ENCODE data around the gene ARHGAP26. TPM values are rescaled to one million over a fixed set of nuclear protein-coding genes. Genes with fewer than 3 reads are reported as not detected.
A peak's percentile ranks its signal among the peaks of the same experiment; 100 is the strongest.

ARHGAP26 gene
- total RNA-seq, 2 experiments from 2014 or later, result 17.0 to 19.5 TPM

GRCh38 chr5:142806841-142807267 is 36.7 kb downstream of the ARHGAP26 start:
- intact Hi-C loops (cut with micrococcal nuclease), result loop anchor here (10.0 kb wide), 1 partner anchor 598 kb away; the partner anchor contains the start of gene NR3C1
- Mint-ChIP-seq H3K27ac (no peak overlapping the region), H3K9me3 (no peaks in the 10 kb centered on the region), H3K4me3 (no peak overlapping the region), H3K4me1 (ENCODE audit: low read depth) (peaks cover 21% of the 10 kb centered on the region), H3K36me3 (ENCODE audit: low read depth) (no peaks in the 10 kb centered on the region), H3K27me3 (ENCODE audit: low read depth) (no peaks in the 10 kb centered on the region)
- CTCF ChIA-PET, result no interaction called here
- no peak for DNase-seq

- DNase-seq, result no peak
- H3K4me3 Mint-ChIP-seq, result no peak overlapping the region
- H3K9me3 Mint-ChIP-seq, result no peaks in the 10 kb centered on the region
- H3K27me3 Mint-ChIP-seq (ENCODE audit: low read depth), result no peaks in the 10 kb centered on the region
- H3K4me1 Mint-ChIP-seq (ENCODE audit: low read depth), result peaks cover 20% of the 10 kb centered on the region
- H3K27ac Mint-ChIP-seq, result no peak overlapping the region
- H3K36me3 Mint-ChIP-seq (ENCODE audit: low read depth), result no peaks in the 10 kb centered on the region
- CTCF ChIA-PET, result interaction anchor here (2.0 kb wide), 1 partner anchor 59 kb away, joined by 6 read pairs; no protein-coding TSS in a partner anchor
- intact Hi-C loops (cut with micrococcal nuclease), result loop anchor here (10.0 kb wide), 1 partner anchor 597 kb away; the partner anchor contains the start of gene NR3C1
Measured at GRCh38 chr5:142807372-142807911, 37.3 kb downstream of the ARHGAP26 start.

GRCh38 chr5:142808878-142809598 is 38.9 kb downstream of the ARHGAP26 start:
- Mint-ChIP-seq H3K27me3 (ENCODE audit: low read depth) (no peaks in the 10 kb centered on the region), H3K4me3 (no peak overlapping the region), H3K27ac (no peak overlapping the region), H3K36me3 (ENCODE audit: low read depth) (no peaks in the 10 kb centered on the region), H3K4me1 (ENCODE audit: low read depth) (peaks cover 17% of the 10 kb centered on the region), H3K9me3 (no peaks in the 10 kb centered on the region)
- DNase-seq, result no peak
- CTCF ChIA-PET, result interaction anchor here (0.6 to 2.0 kb wide), 4 partner anchors 10 to 72 kb away, joined by 3 to 6 read pairs (median 3); no protein-coding TSS in a partner anchor
- intact Hi-C loops (cut with micrococcal nuclease), result loop anchor here (10.0 kb wide), 1 partner anchor 596 kb away; the partner anchor contains the start of gene NR3C1

- H3K9me3 Mint-ChIP-seq, result no peaks in the 10 kb centered on the region
- H3K36me3 Mint-ChIP-seq (ENCODE audit: low read depth), result peaks cover 4% of the 10 kb centered on the region
- no peak overlapping the region for H3K4me3 Mint-ChIP-seq
- DNase-seq, result no peak
- no peak overlapping the region for H3K27ac Mint-ChIP-seq
- no peaks in the 10 kb centered on the region for H3K27me3 Mint-ChIP-seq (ENCODE audit: low read depth)
- CTCF ChIA-PET, result interaction anchor here (0.6 kb wide), 1 partner anchor 17 kb away, joined by 3 read pairs; no protein-coding TSS in a partner anchor
- peaks cover 17% of the 10 kb centered on the region for H3K4me1 Mint-ChIP-seq (ENCODE audit: low read depth)
- intact Hi-C loops (cut with micrococcal nuclease), result no loop called here
Measured at GRCh38 chr5:142810081-142810480, 39.9 kb downstream of the ARHGAP26 start.

GRCh38 chr5:142810743-142811290 is 40.6 kb downstream of the ARHGAP26 start:
- Mint-ChIP-seq H3K36me3 (ENCODE audit: low read depth) (peaks cover 7% of the 10 kb centered on the region), H3K4me3 (no peak overlapping the region), H3K4me1 (ENCODE audit: low read depth) (peaks cover 17% of the 10 kb centered on the region), H3K9me3 (no peaks in the 10 kb centered on the region), H3K27ac (no peak overlapping the region), H3K27me3 (ENCODE audit: low read depth) (no peaks in the 10 kb centered on the region)
- intact Hi-C loops (cut with micrococcal nuclease), result no loop called here
- no peak for DNase-seq
- CTCF ChIA-PET, result interaction anchor here (0.6 to 1.3 kb wide), 2 partner anchors 56 to 98 kb away, joined by 3 to 5 read pairs; no protein-coding TSS in a partner anchor

GRCh38 chr5:142811866-142812557 is 41.8 kb downstream of the ARHGAP26 start:
- CTCF ChIA-PET, result interaction anchor here (0.9 to 1.3 kb wide), 3 partner anchors 42 to 99 kb away, joined by 3 to 5 read pairs (median 5); partner anchors contain the start of gene ARHGAP26
- H3K9me3 Mint-ChIP-seq, result no peaks in the 10 kb centered on the region
- H3K27me3 Mint-ChIP-seq (ENCODE audit: low read depth), result no peaks in the 10 kb centered on the region
- intact Hi-C loops (cut with micrococcal nuclease), result no loop called here
- no peak overlapping the region for H3K4me3 Mint-ChIP-seq
- H3K4me1 Mint-ChIP-seq (ENCODE audit: low read depth), result peaks cover 26% of the 10 kb centered on the region
- H3K36me3 Mint-ChIP-seq (ENCODE audit: low read depth), result peaks cover 7% of the 10 kb centered on the region
- no peak overlapping the region for H3K27ac Mint-ChIP-seq
- DNase-seq, result no peak

GRCh38 chr5:142813220-142813619 is 43.0 kb downstream of the ARHGAP26 start:
- CTCF ChIA-PET, result interaction anchor here (0.5 kb wide), 1 partner anchor 110 kb away, joined by 3 read pairs; no protein-coding TSS in a partner anchor
- no peaks in the 10 kb centered on the region for H3K27me3 Mint-ChIP-seq (ENCODE audit: low read depth)
- H3K4me3 Mint-ChIP-seq, result no peak overlapping the region
- H3K9me3 Mint-ChIP-seq, result no peaks in the 10 kb centered on the region
- intact Hi-C loops (cut with micrococcal nuclease), result no loop called here
- peaks cover 35% of the 10 kb centered on the region for H3K4me1 Mint-ChIP-seq (ENCODE audit: low read depth)
- H3K27ac Mint-ChIP-seq, result no peak overlapping the region
- no peak for DNase-seq
- H3K36me3 Mint-ChIP-seq (ENCODE audit: low read depth), result peaks cover 7% of the 10 kb centered on the region

- Mint-ChIP-seq H3K27ac (no peak overlapping the region), H3K4me1 (ENCODE audit: low read depth) (peaks cover 29% of the 10 kb centered on the region), H3K27me3 (ENCODE audit: low read depth) (no peaks in the 10 kb centered on the region), H3K4me3 (no peak overlapping the region), H3K36me3 (ENCODE audit: low read depth) (peaks cover 7% of the 10 kb centered on the region), H3K9me3 (no peaks in the 10 kb centered on the region)
- no peak for DNase-seq
- intact Hi-C loops (cut with micrococcal nuclease), result no loop called here
- CTCF ChIA-PET, result interaction anchor here (1.1 kb wide), 1 partner anchor 101 kb away, joined by 3 read pairs; no protein-coding TSS in a partner anchor
Measured at GRCh38 chr5:142814122-142814521, 43.9 kb downstream of the ARHGAP26 start.

- CTCF ChIA-PET, result no interaction called here
- DNase-seq, result no peak
- intact Hi-C loops (cut with micrococcal nuclease), result no loop called here
- peak overlapping the region; percentile 64 for H3K27ac Mint-ChIP-seq
- H3K36me3 Mint-ChIP-seq (ENCODE audit: low read depth), result peaks cover 7% of the 10 kb centered on the region
- no peaks in the 10 kb centered on the region for H3K27me3 Mint-ChIP-seq (ENCODE audit: low read depth)
- peaks cover 34% of the 10 kb centered on the region for H3K4me1 Mint-ChIP-seq (ENCODE audit: low read depth)
- H3K9me3 Mint-ChIP-seq, result no peaks in the 10 kb centered on the region
- H3K4me3 Mint-ChIP-seq, result no peak overlapping the region
Measured at GRCh38 chr5:142815469-142815868, 45.3 kb downstream of the ARHGAP26 start.

GRCh38 chr5:142816531-142817430 is 46.6 kb downstream of the ARHGAP26 start:
- DNase-seq, result no peak
- Mint-ChIP-seq H3K9me3 (peaks cover 2% of the 10 kb centered on the region), H3K36me3 (ENCODE audit: low read depth) (peaks cover 9% of the 10 kb centered on the region), H3K4me1 (ENCODE audit: low read depth) (peaks cover 46% of the 10 kb centered on the region), H3K4me3 (no peak overlapping the region), H3K27me3 (ENCODE audit: low read depth) (no peaks in the 10 kb centered on the region), H3K27ac (no peak overlapping the region)
- intact Hi-C loops (cut with micrococcal nuclease), result no loop called here
- CTCF ChIA-PET, result no interaction called here

- intact Hi-C loops (cut with micrococcal nuclease), result no loop called here
- Mint-ChIP-seq H3K27ac (no peak overlapping the region), H3K36me3 (ENCODE audit: low read depth) (peaks cover 9% of the 10 kb centered on the region), H3K4me3 (no peak overlapping the region), H3K9me3 (peaks cover 2% of the 10 kb centered on the region), H3K27me3 (ENCODE audit: low read depth) (no peaks in the 10 kb centered on the region), H3K4me1 (ENCODE audit: low read depth) (peaks cover 52% of the 10 kb centered on the region)
- no peak for DNase-seq
- CTCF ChIA-PET, result interaction anchor here (1.2 kb wide), 1 partner anchor 49 kb away, joined by 3 read pairs; no protein-coding TSS in a partner anchor
Measured at GRCh38 chr5:142817949-142818431, 47.8 kb downstream of the ARHGAP26 start.
